ENCODE data around the gene ADAM15. TPM values are rescaled to one million over a fixed set of nuclear protein-coding genes. Genes with fewer than 3 reads are reported as not detected.

The ADAM15 gene
- total RNA-seq, 1 experiment from 2014 or later: 30.6 TPM

DNA sequence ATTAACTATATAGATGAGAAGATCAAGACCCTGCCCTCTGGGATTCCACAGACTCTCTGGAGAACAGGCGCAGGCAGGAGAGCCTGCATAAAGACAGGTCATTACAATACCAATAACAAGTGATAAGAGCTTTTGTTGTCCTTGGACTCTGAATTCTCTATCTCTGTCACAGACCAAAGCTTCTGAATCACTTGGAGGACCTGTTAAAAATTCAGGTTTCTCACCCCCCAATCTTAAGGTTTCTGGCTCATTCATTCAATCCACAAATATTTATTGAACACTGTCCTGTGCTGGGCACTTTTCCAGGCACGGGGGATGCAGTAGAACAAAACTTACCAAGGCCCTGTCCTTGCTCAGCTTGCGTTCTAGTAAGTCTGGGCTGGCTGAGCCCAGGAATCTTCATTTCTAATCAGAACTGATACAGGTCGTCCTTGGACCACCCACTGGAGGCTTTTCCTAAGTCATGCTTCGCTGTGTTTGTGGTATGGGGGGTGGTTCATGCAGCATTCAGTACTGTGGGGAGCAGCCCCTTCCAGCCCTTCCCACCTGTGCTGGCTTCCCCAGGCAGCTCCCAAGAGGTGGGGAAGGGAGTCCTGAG is 13.8 kb downstream of the ADAM15 start:
- H3K18ac ChIP-seq (ENCODE audit: insufficient read length, low read depth, low read length): no peak overlapping the region
- no peak overlapping the region for H3T11ph ChIP-seq (ENCODE audit: low read length)
- H2BK20ac ChIP-seq (ENCODE audit: low read depth, low read length, poor library complexity, severe bottlenecking): no peak overlapping the region
- no peaks in the 10 kb centered on the region; the same call in 1 of the 2 replicates for H3K79me2 ChIP-seq (ENCODE audit: insufficient read depth, low read length)
- no peak overlapping the region for H3K23ac ChIP-seq (ENCODE audit: insufficient read length, low read depth, low read length)
- H3K4me1 ChIP-seq (ENCODE audit: insufficient read depth, low read length): peaks cover 3% of the 10 kb centered on the region; the same call in 1 of the 2 replicates
- H3K56ac ChIP-seq (ENCODE audit: insufficient read length, low read depth, low read length): no peak overlapping the region
- H3K4me3 Mint-ChIP-seq: peak overlapping the region; percentile 66 to 85
- TF ChIP-seq, protein P1, sequence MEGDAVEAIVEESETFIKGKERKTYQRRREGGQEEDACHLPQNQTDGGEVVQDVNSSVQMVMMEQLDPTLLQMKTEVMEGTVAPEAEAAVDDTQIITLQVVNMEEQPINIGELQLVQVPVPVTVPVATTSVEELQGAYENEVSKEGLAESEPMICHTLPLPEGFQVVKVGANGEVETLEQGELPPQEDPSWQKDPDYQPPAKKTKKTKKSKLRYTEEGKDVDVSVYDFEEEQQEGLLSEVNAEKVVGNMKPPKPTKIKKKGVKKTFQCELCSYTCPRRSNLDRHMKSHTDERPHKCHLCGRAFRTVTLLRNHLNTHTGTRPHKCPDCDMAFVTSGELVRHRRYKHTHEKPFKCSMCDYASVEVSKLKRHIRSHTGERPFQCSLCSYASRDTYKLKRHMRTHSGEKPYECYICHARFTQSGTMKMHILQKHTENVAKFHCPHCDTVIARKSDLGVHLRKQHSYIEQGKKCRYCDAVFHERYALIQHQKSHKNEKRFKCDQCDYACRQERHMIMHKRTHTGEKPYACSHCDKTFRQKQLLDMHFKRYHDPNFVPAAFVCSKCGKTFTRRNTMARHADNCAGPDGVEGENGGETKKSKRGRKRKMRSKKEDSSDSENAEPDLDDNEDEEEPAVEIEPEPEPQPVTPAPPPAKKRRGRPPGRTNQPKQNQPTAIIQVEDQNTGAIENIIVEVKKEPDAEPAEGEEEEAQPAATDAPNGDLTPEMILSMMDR (conservative IDR thresholded peaks at IDR 0.05): no peak
- H2BK15ac ChIP-seq (ENCODE audit: low read depth, low read length): no peak overlapping the region
- no peak for DNase-seq
- no peaks in the 10 kb centered on the region; a peak in 1 of 5 replicates for H3K9me3 Mint-ChIP-seq
- WGBS (ENCODE audit: extremely low coverage, insufficient read length, low lambda C conversion rate): no CpG with 5 or more reads among the region's 5 CpGs
- no peaks in the 10 kb centered on the region for H3K79me1 ChIP-seq (ENCODE audit: insufficient read depth, low read depth, low read length, poor library complexity, severe bottlenecking)
- H2BK120ac ChIP-seq (ENCODE audit: low read depth, low read length, poor library complexity, severe bottlenecking): no peak overlapping the region
- no peak overlapping the region for H4K5ac ChIP-seq (ENCODE audit: insufficient read length, low read depth, low read length)
- no peak overlapping the region for H2BK5ac ChIP-seq (ENCODE audit: insufficient read length, low read length)
- H4K8ac ChIP-seq (replicated peaks; ENCODE audit: insufficient read length, low read depth, low read length): no peak overlapping the region
- no peaks in the 10 kb centered on the region for H3K9me3 ChIP-seq (ENCODE audit: control insufficient read depth, low read depth, low read length)
- H4K91ac ChIP-seq (ENCODE audit: insufficient read length, low read depth, low read length): no peak overlapping the region
- peaks cover 18 to 34% of the 10 kb centered on the region in 2 experiments for H3K4me1 Mint-ChIP-seq
- peaks cover 2% of the 10 kb centered on the region for H3K27me3 Mint-ChIP-seq (ENCODE audit: low read depth)
- H3K4me2 ChIP-seq (ENCODE audit: insufficient read depth, insufficient read length, low read length): peak overlapping the region; percentile 82
- H3K36me3 Mint-ChIP-seq (ENCODE audit: insufficient read depth in 1 of 3, low read depth in 3 of 3): peaks cover 9 to 32% (median 30%) of the 10 kb centered on the region in 3 experiments
- peaks cover 17% of the 10 kb centered on the region for H3K23me2 ChIP-seq (ENCODE audit: insufficient read length, low read depth, low read length, poor library complexity, severe bottlenecking)
- no peak overlapping the region for H3K4ac ChIP-seq (ENCODE audit: low read depth, low read length)
- no peaks in the 10 kb centered on the region for H4K20me1 ChIP-seq (ENCODE audit: control insufficient read depth, insufficient read depth, insufficient read length)
- no peak overlapping the region for H3K9ac ChIP-seq (ENCODE audit: extremely low read depth, insufficient read length, low read length)
- H2BK12ac ChIP-seq (ENCODE audit: insufficient read length, low read depth, low read length): no peak overlapping the region
- no peak overlapping the region for H3K27ac ChIP-seq (ENCODE audit: insufficient read length, low read depth, low read length)
- no peak overlapping the region for H2AK5ac ChIP-seq (ENCODE audit: insufficient read length, low read length)
- no peak overlapping the region for H3K14ac ChIP-seq (ENCODE audit: insufficient read depth, low read length)
- H3K27me3 ChIP-seq (ENCODE audit: insufficient read depth, low read length): no peaks in the 10 kb centered on the region
- H3K27ac Mint-ChIP-seq: peak overlapping the region in 2 of 3 experiments; percentile 22 to 29; a peak in 2 of 7 replicates
- H2AFZ ChIP-seq (ENCODE audit: low read length): no peak overlapping the region
